H1 (cell line): Measurements from ENCODE around the gene CCDC154.

Source experiments
- ATF2 ChIP-seq: IDR thresholded peaks from 2 replicates; pipeline ENCODE4 v1.6.1; 2012; ENCODE audit warnings: low read length, inconsistent platforms
- BCL11A ChIP-seq, 2 experiments: IDR thresholded peaks; one replicate each; pipeline ENCODE4 v1.6.1; 2011; ENCODE audit warnings: low read depth in 2 of 2, low read length in 2 of 2, mild to moderate bottlenecking in 2 of 2
- BRCA1 ChIP-seq: IDR thresholded peaks from 2 replicates; pipeline ENCODE4 v1.6.1; 2012; ENCODE audit warnings: low read depth, low read length, improper control_type of control experiment
- CHD2 ChIP-seq: IDR thresholded peaks from 2 replicates; pipeline ENCODE4 v1.6.1; 2012; ENCODE audit warnings: low read length, improper control_type of control experiment
- CHD7 ChIP-seq: fragments of 300-600 bp; sonication (generic); IDR thresholded peaks from 2 replicates; pipeline ENCODE4 v1.7.1; 2012; ENCODE audit warnings: low read length, moderate library complexity, mild to moderate bottlenecking, inconsistent platforms; ENCODE audit not compliant: insufficient replicate concordance
- CTCF ChIP-seq, 3 experiments: IDR thresholded peaks; 1 replicate in 2 of 3; 2 replicates in 1 of 3; pipeline versions ENCODE4 v1.5.1 to v1.6.1; 2011; ENCODE audit warnings: low read length in 3 of 3, mild to moderate bottlenecking in 3 of 3, inconsistent platforms in 2 of 3, low read depth in 1 of 3, moderate library complexity in 1 of 3; ENCODE audit not compliant: insufficient read depth in 1 of 3; ENCODE audit errors: control extremely low read depth in 1 of 3
- EGR1 ChIP-seq: IDR thresholded peaks from 2 replicates; pipeline ENCODE4 v1.6.1; 2011; ENCODE audit warnings: low read depth, low read length, borderline replicate concordance
- EP300 ChIP-seq, 2 experiments: IDR thresholded peaks; 1 replicate in 1 of 2; 2 replicates in 1 of 2; pipeline ENCODE4 v1.6.1; 2011 to 2012; ENCODE audit warnings: low read depth in 2 of 2, low read length in 2 of 2, mild to moderate bottlenecking in 2 of 2, borderline replicate concordance in 1 of 2, inconsistent platforms in 1 of 2, moderate library complexity in 1 of 2
- EZH2 ChIP-seq: fragments of 200-600 bp; sonication (generic); IDR thresholded peaks from 2 replicates; pipeline ENCODE4 v1.7.1; 2012; ENCODE audit warnings: low read depth, mild to moderate bottlenecking, moderate library complexity, low read length, inconsistent platforms; ENCODE audit not compliant: severe bottlenecking
- NRF1 ChIP-seq: IDR thresholded peaks from 2 replicates; pipeline ENCODE4 v1.6.1; 2011; ENCODE audit warnings: mild to moderate bottlenecking, low read depth, low read length, improper control_type of control experiment
- POLR2A ChIP-seq, 2 experiments: IDR thresholded peaks; 1 replicate in 1 of 2; 2 replicates in 1 of 2; pipeline ENCODE4 v1.6.1; 2011; ENCODE audit warnings: low read depth in 2 of 2, low read length in 2 of 2, mild to moderate bottlenecking in 2 of 2; ENCODE audit errors: control extremely low read depth in 1 of 2
- SIRT6 ChIP-seq: IDR thresholded peaks from one replicate; pipeline ENCODE4 v1.7.1; 2012; ENCODE audit warnings: low read length, inconsistent platforms
- TAF1 ChIP-seq: IDR thresholded peaks from 2 replicates; pipeline ENCODE4 v1.6.1; 2011; ENCODE audit warnings: mild to moderate bottlenecking, low read depth, low read length

- TF ChIP-seq TAF1 (no peak), NRF1 (no peak), CHD7 (no peak), CTCF (IDR thresholded peaks at IDR 0.05; ENCODE audit: control extremely low read depth in 1 of 3, insufficient read depth in 1 of 3, low read depth in 1 of 3, low read length in 3 of 3) (no peak), ATF2 (no peak), EZH2 (no peak), CHD2 (no peak), EP300 (IDR thresholded peaks at IDR 0.05; ENCODE audit: borderline replicate concordance in 1 of 2, low read depth in 2 of 2, low read length in 2 of 2) (no peak), SIRT6 (no peak), POLR2A (IDR thresholded peaks at IDR 0.05; ENCODE audit: control extremely low read depth in 1 of 2, low read depth in 2 of 2, low read length in 2 of 2) (no peak), BCL11A (IDR thresholded peaks at IDR 0.05; ENCODE audit: low read depth in 2 of 2, low read length in 2 of 2) (no peak), BRCA1 (no peak), EGR1 (no peak)
Observed at GRCh38 chr16:1425616-1426370, 18.6 kb downstream of the CCDC154 start.
